GM12878 (cell line): ENCODE data around the gene SPG21. TPM values are rescaled to one million over a fixed set of nuclear protein-coding genes. Genes with fewer than 3 reads are reported as not detected.
A peak's percentile ranks its signal among the peaks of the same experiment; 100 is the strongest.

Source experiments
- IKZF2 ChIP-seq, 2 experiments: fragments of 450-650 bp; IDR thresholded peaks; 2 replicates each; pipeline ENCODE4 v1.6.1; 2017; ENCODE audit warnings: mild to moderate bottlenecking in 2 of 2, moderate library complexity in 2 of 2
- PAX8 ChIP-seq: fragments of 450-650 bp; IDR thresholded peaks from 2 replicates; pipeline ENCODE4 v1.6.1; 2017; ENCODE audit warnings: mild to moderate bottlenecking, moderate library complexity
- polyA plus RNA-seq, 11 experiments: library from polyadenylated mRNA; depleted of rRNA in 4 of 11; unstranded in 6 of 11; stranded (reverse) in 5 of 11; fragments of >200 nt; fragmentation: Nextera tagmentation in 4 of 11; fragmentation: Illumina TruSeq in 1 of 11; extraction: Ambion mirVana in 4 of 11; extraction: Trizol in 1 of 11; gene quantifications; 1 replicate in 1 of 11; 2 replicates in 10 of 11; pipeline versions ENCODE4 v1.2.1 to v1.2.3, GENCODE V29; 2011 to 2016; ENCODE audit warnings: inconsistent platforms in 2 of 11, missing spikeins in 2 of 11, low read depth in 1 of 11
- total RNA-seq, 4 experiments: library from RNA; depleted of rRNA in 3 of 4; stranded (reverse); fragments of >200 nt in 3 of 4; fragmentation: Illumina TruSeq in 1 of 4; extraction: Trizol in 1 of 4; gene quantifications; 2 replicates each; pipeline versions ENCODE4 v1.2.1 to v1.2.3, GENCODE V29; 2013 to 2021
- TF ChIP-seq, protein P1 (sequence below): fragments of 450-650 bp; IDR thresholded peaks from 2 replicates; pipeline ENCODE4 v1.6.1; 2017; ENCODE audit warnings: mild to moderate bottlenecking, low read depth, inconsistent platforms; ENCODE audit not compliant: poor library complexity, severe bottlenecking
- TF ChIP-seq, protein P2 (sequence below): IDR thresholded peaks from 2 replicates; pipeline ENCODE4 v1.6.1; 2012; ENCODE audit warnings: low read depth, low read length, improper control_type of control experiment
- TF ChIP-seq, protein P3 (sequence below): fragments of 450-650 bp; IDR thresholded peaks from 2 replicates; pipeline ENCODE4 v1.6.1; 2016; ENCODE audit warnings: mild to moderate bottlenecking
- TF ChIP-seq, protein P4 (sequence below): fragments of 450-650 bp; IDR thresholded peaks from 2 replicates; pipeline ENCODE4 v1.6.1; 2016; ENCODE audit warnings: mild to moderate bottlenecking
- TF ChIP-seq, protein P5 (sequence below): IDR thresholded peaks from 2 replicates; pipeline ENCODE4 v1.6.1; 2012; ENCODE audit warnings: improper control_type of control experiment, low read depth, low read length; ENCODE audit not compliant: insufficient replicate concordance

SPG21 gene
- total and polyA plus RNA-seq, 10 of the 15 experiments (the other 5 are each of a cell fraction or from before 2014, with no cell fraction given), result 25.5 to 116 (median 68.0) TPM

DNA sequence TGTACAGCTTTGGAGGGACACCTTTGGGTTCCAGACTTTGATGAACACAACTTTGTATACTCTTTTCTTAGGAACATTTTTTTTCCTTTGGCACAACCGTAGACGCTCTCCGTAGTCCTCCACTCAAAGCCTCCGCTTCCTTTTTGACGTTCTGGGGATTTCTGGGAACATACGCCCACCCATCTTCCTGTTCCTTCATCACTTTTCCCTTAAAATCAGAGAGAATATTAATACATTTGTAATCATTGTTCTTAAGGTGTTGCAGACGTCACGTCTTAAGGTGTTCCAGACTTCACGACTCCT lies 405 bp upstream of the SPG21 start (continued):
- TF ChIP-seq, protein P1, sequence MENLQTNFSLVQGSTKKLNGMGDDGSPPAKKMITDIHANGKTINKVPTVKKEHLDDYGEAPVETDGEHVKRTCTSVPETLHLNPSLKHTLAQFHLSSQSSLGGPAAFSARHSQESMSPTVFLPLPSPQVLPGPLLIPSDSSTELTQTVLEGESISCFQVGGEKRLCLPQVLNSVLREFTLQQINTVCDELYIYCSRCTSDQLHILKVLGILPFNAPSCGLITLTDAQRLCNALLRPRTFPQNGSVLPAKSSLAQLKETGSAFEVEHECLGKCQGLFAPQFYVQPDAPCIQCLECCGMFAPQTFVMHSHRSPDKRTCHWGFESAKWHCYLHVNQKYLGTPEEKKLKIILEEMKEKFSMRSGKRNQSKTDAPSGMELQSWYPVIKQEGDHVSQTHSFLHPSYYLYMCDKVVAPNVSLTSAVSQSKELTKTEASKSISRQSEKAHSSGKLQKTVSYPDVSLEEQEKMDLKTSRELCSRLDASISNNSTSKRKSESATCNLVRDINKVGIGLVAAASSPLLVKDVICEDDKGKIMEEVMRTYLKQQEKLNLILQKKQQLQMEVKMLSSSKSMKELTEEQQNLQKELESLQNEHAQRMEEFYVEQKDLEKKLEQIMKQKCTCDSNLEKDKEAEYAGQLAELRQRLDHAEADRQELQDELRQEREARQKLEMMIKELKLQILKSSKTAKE, result peak; percentile 56
- TF ChIP-seq, protein P2, sequence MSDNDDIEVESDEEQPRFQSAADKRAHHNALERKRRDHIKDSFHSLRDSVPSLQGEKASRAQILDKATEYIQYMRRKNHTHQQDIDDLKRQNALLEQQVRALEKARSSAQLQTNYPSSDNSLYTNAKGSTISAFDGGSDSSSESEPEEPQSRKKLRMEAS, result no peak
- TF ChIP-seq, protein P3, sequence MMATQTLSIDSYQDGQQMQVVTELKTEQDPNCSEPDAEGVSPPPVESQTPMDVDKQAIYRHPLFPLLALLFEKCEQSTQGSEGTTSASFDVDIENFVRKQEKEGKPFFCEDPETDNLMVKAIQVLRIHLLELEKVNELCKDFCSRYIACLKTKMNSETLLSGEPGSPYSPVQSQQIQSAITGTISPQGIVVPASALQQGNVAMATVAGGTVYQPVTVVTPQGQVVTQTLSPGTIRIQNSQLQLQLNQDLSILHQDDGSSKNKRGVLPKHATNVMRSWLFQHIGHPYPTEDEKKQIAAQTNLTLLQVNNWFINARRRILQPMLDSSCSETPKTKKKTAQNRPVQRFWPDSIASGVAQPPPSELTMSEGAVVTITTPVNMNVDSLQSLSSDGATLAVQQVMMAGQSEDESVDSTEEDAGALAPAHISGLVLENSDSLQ, result peak; percentile 47; the same call in 1 of the 2 replicates
- TF ChIP-seq, protein P4, sequence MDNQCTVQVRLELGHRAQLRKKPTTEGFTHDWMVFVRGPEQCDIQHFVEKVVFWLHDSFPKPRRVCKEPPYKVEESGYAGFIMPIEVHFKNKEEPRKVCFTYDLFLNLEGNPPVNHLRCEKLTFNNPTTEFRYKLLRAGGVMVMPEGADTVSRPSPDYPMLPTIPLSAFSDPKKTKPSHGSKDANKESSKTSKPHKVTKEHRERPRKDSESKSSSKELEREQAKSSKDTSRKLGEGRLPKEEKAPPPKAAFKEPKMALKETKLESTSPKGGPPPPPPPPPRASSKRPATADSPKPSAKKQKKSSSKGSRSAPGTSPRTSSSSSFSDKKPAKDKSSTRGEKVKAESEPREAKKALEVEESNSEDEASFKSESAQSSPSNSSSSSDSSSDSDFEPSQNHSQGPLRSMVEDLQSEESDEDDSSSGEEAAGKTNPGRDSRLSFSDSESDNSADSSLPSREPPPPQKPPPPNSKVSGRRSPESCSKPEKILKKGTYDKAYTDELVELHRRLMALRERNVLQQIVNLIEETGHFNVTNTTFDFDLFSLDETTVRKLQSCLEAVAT, result 0 out of 2 replicates have a peak, but pooled peaks have one; percentile 33
- TF ChIP-seq IKZF2 (IDR thresholded peaks at IDR 0.05) (peak; percentile 86 to 89; a peak in 3 of 4 replicates), PAX8 (peak; percentile 94)
- TF ChIP-seq, protein P5, sequence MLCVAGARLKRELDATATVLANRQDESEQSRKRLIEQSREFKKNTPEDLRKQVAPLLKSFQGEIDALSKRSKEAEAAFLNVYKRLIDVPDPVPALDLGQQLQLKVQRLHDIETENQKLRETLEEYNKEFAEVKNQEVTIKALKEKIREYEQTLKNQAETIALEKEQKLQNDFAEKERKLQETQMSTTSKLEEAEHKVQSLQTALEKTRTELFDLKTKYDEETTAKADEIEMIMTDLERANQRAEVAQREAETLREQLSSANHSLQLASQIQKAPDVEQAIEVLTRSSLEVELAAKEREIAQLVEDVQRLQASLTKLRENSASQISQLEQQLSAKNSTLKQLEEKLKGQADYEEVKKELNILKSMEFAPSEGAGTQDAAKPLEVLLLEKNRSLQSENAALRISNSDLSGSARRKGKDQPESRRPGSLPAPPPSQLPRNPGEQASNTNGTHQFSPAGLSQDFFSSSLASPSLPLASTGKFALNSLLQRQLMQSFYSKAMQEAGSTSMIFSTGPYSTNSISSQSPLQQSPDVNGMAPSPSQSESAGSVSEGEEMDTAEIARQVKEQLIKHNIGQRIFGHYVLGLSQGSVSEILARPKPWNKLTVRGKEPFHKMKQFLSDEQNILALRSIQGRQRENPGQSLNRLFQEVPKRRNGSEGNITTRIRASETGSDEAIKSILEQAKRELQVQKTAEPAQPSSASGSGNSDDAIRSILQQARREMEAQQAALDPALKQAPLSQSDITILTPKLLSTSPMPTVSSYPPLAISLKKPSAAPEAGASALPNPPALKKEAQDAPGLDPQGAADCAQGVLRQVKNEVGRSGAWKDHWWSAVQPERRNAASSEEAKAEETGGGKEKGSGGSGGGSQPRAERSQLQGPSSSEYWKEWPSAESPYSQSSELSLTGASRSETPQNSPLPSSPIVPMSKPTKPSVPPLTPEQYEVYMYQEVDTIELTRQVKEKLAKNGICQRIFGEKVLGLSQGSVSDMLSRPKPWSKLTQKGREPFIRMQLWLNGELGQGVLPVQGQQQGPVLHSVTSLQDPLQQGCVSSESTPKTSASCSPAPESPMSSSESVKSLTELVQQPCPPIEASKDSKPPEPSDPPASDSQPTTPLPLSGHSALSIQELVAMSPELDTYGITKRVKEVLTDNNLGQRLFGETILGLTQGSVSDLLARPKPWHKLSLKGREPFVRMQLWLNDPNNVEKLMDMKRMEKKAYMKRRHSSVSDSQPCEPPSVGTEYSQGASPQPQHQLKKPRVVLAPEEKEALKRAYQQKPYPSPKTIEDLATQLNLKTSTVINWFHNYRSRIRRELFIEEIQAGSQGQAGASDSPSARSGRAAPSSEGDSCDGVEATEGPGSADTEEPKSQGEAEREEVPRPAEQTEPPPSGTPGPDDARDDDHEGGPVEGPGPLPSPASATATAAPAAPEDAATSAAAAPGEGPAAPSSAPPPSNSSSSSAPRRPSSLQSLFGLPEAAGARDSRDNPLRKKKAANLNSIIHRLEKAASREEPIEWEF, result peak; percentile 66
- TF ChIP-seq, all 136 proteins: peak for 15
